HepG2 (cell line): Measurements from ENCODE around the gene EEF1AKMT4. TPM values are rescaled to one million over a fixed set of nuclear protein-coding genes. Genes with fewer than 3 reads are reported as not detected.
A peak's percentile ranks its signal among the peaks of the same experiment; 100 is the strongest.

Source experiments
- ARNT ChIP-seq: fragments of 450-650 bp; IDR thresholded peaks from 2 replicates; pipeline ENCODE4 v1.6.1; 2017
- GLMP ChIP-seq: sonication (generic); formaldehyde crosslinking; IDR thresholded peaks from 2 replicates; pipeline ENCODE4 v1.9.0; 2021; ENCODE audit warnings: missing genetic modification reagents, mild to moderate bottlenecking, borderline replicate concordance
- GTF2F1 ChIP-seq: fragments of 150-350 bp; IDR thresholded peaks from 2 replicates; pipeline ENCODE4 v1.6.1; 2014; ENCODE audit warnings: low read length
- HNRNPK ChIP-seq: fragments of 200-400 bp; formaldehyde crosslinking; IDR thresholded peaks from 2 replicates; pipeline ENCODE4 v1.6.1; 2018; ENCODE audit warnings: low read length, low read depth, moderate library complexity, mild to moderate bottlenecking; ENCODE audit not compliant: poor library complexity, severe bottlenecking
- NFAT5 ChIP-seq: sonication (generic); formaldehyde crosslinking; IDR thresholded peaks from 2 replicates; pipeline ENCODE4 v1.4.0; 2020; ENCODE audit warnings: missing genetic modification reagents
- POGK ChIP-seq: sonication (generic); formaldehyde crosslinking; conservative IDR thresholded peaks from 2 replicates; pipeline ENCODE4 v1.8.0; 2022; ENCODE audit warnings: mild to moderate bottlenecking, moderate library complexity, missing genetic modification reagents
- RFXAP ChIP-seq: sonication (generic); formaldehyde crosslinking; IDR thresholded peaks from 2 replicates; pipeline ENCODE4 v1.4.0; 2020; ENCODE audit warnings: missing genetic modification reagents, borderline replicate concordance
- SIX4 ChIP-seq: sonication (generic); formaldehyde crosslinking; IDR thresholded peaks from 2 replicates; pipeline ENCODE4 v1.4.0; 2020; ENCODE audit warnings: missing genetic modification reagents
- THRA ChIP-seq: sonication (generic); formaldehyde crosslinking; IDR thresholded peaks from 2 replicates; pipeline ENCODE4 v1.4.0; 2020; ENCODE audit warnings: missing genetic modification reagents, borderline replicate concordance
- ZBTB38 ChIP-seq: sonication (generic); formaldehyde crosslinking; IDR thresholded peaks from 2 replicates; pipeline ENCODE4 v1.5.1; 2020; ENCODE audit warnings: mild to moderate bottlenecking, missing genetic modification reagents
- ZNF367 ChIP-seq: sonication (generic); formaldehyde crosslinking; IDR thresholded peaks from 2 replicates; pipeline ENCODE4 v1.4.0; 2020; ENCODE audit warnings: missing genetic modification reagents, borderline replicate concordance
- ZNF383 ChIP-seq: sonication (generic); formaldehyde crosslinking; IDR thresholded peaks from 2 replicates; pipeline ENCODE4 v1.4.0; 2020; ENCODE audit warnings: missing genetic modification reagents, mild to moderate bottlenecking, borderline replicate concordance
- ZNF432 ChIP-seq: sonication (generic); formaldehyde crosslinking; IDR thresholded peaks from 2 replicates; pipeline ENCODE4 v1.5.0; 2020; ENCODE audit warnings: missing genetic modification reagents, mild to moderate bottlenecking, borderline replicate concordance
- ZNF674 ChIP-seq: sonication (generic); formaldehyde crosslinking; IDR thresholded peaks from 2 replicates; pipeline ENCODE4 v1.5.0; 2020; ENCODE audit warnings: low read depth, mild to moderate bottlenecking, missing genetic modification reagents
- polyA plus RNA-seq, 8 experiments: library from polyadenylated mRNA; depleted of rRNA in 3 of 8; stranded (reverse) in 7 of 8; unstranded in 1 of 8; fragments of >200 nt; fragmentation: Illumina TruSeq in 4 of 8; extraction: Trizol in 4 of 8; gene quantifications; 2 replicates each; pipeline versions ENCODE4 v1.2.1 to v1.2.3, GENCODE V29; 2011 to 2016; ENCODE audit warnings: low read depth in 4 of 8, missing spikeins in 1 of 8, mixed read lengths in 1 of 8; ENCODE audit not compliant: insufficient read depth in 1 of 8
- total RNA-seq, 5 experiments: library from RNA; depleted of rRNA; stranded (reverse); fragments of >200 nt; fragmentation: Illumina TruSeq; extraction: Trizol; gene quantifications; 2 replicates each; pipeline ENCODE4 v1.2.3, GENCODE V29; 2016; ENCODE audit warnings: low read depth in 1 of 5

The EEF1AKMT4 gene
- total and polyA plus RNA-seq, 2 of the 13 experiments (the other 11 are each of a cell fraction or from before 2014, with no cell fraction given) = 13.1 to 15.8 TPM

GRCh38 chr3:184230081-184230602 lies 19.3 kb upstream of the EEF1AKMT4 start (continued):
- no peak for TF ChIP-seq NFAT5
- TF ChIP-seq ZNF383 (CRISPR knock-in tag) = no peak
- TF ChIP-seq RFXAP (CRISPR knock-in tag) = no peak
- no peak for TF ChIP-seq ARNT
- no peak for TF ChIP-seq SIX4 (CRISPR knock-in tag)
- no peak for TF ChIP-seq ZBTB38
- no peak for TF ChIP-seq ZNF674 (CRISPR knock-in tag)
- 0 out of 2 replicates have a peak, but pooled peaks have one; percentile 14 for TF ChIP-seq POGK (CRISPR knock-in tag)
- TF ChIP-seq GLMP (CRISPR knock-in tag) = no peak
- TF ChIP-seq HNRNPK = peak; percentile 10
- no peak for TF ChIP-seq GTF2F1
- no peak for TF ChIP-seq THRA (CRISPR knock-in tag)
- no peak for TF ChIP-seq ZNF367 (CRISPR knock-in tag)
- TF ChIP-seq ZNF432 (CRISPR knock-in tag) = no peak
